HG02798 (cell line): ENCODE measurements around the gene ILDR2.

ENCODE experiments used
- ATAC-seq: cut with Tn5 transposase; IDR thresholded peaks from one replicate; pipeline ENCODE4 v1.9.1; 2021; ENCODE audit warnings: mild to moderate bottlenecking; ENCODE audit not compliant: unreplicated experiment, poor library complexity

ILDR2 gene

GRCh38 chr1:166975361-166976129 lies at the start of gene ILDR2:
ILDR2 (minus strand) TSS chr1:166975540; CDS start chr1:166975268, 272 bp downstream.
- peak; percentile 72 for ATAC-seq

- peak; percentile 68 for ATAC-seq
Observed at GRCh38 chr1:167022384-167022783, 47.0 kb upstream of the ILDR2 start.

- no peak for ATAC-seq
Observed at GRCh38 chr1:167016100-167016750, 40.9 kb upstream of the ILDR2 start.

- ATAC-seq = no peak
Observed at GRCh38 chr1:167013108-167013929, 38.0 kb upstream of the ILDR2 start.

GRCh38 chr1:167012570-167012969 lies 37.2 kb upstream of the ILDR2 start:
- no peak for ATAC-seq

- ATAC-seq = no peak
Observed at GRCh38 chr1:167011560-167012191, 36.3 kb upstream of the ILDR2 start.

- no peak for ATAC-seq
Observed at GRCh38 chr1:167003711-167004110, 28.4 kb upstream of the ILDR2 start.

- no peak for ATAC-seq
Observed at GRCh38 chr1:167002354-167002753, 27.0 kb upstream of the ILDR2 start.

GRCh38 chr1:167000546-167000945 lies 25.2 kb upstream of the ILDR2 start:
- ATAC-seq = no peak

GRCh38 chr1:166999500-167000055 lies 24.2 kb upstream of the ILDR2 start:
- ATAC-seq = peak; percentile 63

GRCh38 chr1:166999075-166999474 lies 23.7 kb upstream of the ILDR2 start:
- peak; percentile 7 for ATAC-seq

GRCh38 chr1:166988974-166989515 lies 13.7 kb upstream of the ILDR2 start, which contains the start of gene MAEL:
MAEL (plus strand) TSS chr1:166989280; CDS start chr1:166989353, 73 bp downstream.
- no peak for ATAC-seq

- no peak for ATAC-seq
Observed at GRCh38 chr1:166981589-166981988, 6.2 kb upstream of the ILDR2 start.

- ATAC-seq = no peak
Observed at GRCh38 chr1:166980818-166981217, 5.5 kb upstream of the ILDR2 start.

GRCh38 chr1:166980383-166980782 lies 5.0 kb upstream of the ILDR2 start:
- ATAC-seq = no peak

GRCh38 chr1:166978821-166979220 lies 3.5 kb upstream of the ILDR2 start:
- peak; percentile 44 for ATAC-seq

- ATAC-seq = no peak
Observed at GRCh38 chr1:166977951-166978350, 2.6 kb upstream of the ILDR2 start.

GRCh38 chr1:166974647-166975345 lies 544 bp downstream of the ILDR2 start:
- ATAC-seq = no peak

GRCh38 chr1:166972826-166973225 lies 2.5 kb downstream of the ILDR2 start:
- ATAC-seq = no peak
